ENCODE data around the gene PARD3B. TPM values are rescaled to one million over a fixed set of nuclear protein-coding genes. Genes with fewer than 3 reads are reported as not detected.
"Not testable (repeated sequence)": the region's sequence is repeated elsewhere in the genome, so short reads cannot be mapped to it uniquely, and the experiment has no call there.

The PARD3B gene
- total RNA-seq, 1 donor from 2014 or later, result 8.4 TPM

- no peak for DNase-seq (ENCODE audit: low read depth, low spot score)
These were observed 911.4 kb downstream of the PARD3B start for GRCh38 chr2:205456682-205457081.

DNA sequence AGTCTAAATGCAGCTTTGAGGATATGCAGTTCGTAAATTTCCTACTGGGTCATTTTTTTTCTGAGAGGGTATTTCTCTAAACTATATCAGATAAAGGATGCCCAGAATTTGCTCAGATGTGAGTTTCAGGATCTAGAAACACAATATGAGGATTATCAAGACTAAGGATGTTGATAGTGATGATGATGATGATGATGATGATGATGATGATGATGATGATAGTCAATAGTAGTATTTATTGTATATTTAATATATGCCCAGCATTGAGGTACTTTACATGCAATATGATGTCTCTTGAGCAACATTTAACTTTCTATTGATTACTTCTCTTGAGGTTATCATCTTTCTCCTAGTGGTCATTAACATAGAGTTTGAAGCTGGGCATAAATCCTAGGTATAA is 914.9 kb downstream of the PARD3B start:
- DNase-seq (ENCODE audit: low read depth, low spot score), result no peak

GRCh38 chr2:205461169-205461568 is 915.9 kb downstream of the PARD3B start:
- DNase-seq (ENCODE audit: low read depth, low spot score), result no peak

DNA sequence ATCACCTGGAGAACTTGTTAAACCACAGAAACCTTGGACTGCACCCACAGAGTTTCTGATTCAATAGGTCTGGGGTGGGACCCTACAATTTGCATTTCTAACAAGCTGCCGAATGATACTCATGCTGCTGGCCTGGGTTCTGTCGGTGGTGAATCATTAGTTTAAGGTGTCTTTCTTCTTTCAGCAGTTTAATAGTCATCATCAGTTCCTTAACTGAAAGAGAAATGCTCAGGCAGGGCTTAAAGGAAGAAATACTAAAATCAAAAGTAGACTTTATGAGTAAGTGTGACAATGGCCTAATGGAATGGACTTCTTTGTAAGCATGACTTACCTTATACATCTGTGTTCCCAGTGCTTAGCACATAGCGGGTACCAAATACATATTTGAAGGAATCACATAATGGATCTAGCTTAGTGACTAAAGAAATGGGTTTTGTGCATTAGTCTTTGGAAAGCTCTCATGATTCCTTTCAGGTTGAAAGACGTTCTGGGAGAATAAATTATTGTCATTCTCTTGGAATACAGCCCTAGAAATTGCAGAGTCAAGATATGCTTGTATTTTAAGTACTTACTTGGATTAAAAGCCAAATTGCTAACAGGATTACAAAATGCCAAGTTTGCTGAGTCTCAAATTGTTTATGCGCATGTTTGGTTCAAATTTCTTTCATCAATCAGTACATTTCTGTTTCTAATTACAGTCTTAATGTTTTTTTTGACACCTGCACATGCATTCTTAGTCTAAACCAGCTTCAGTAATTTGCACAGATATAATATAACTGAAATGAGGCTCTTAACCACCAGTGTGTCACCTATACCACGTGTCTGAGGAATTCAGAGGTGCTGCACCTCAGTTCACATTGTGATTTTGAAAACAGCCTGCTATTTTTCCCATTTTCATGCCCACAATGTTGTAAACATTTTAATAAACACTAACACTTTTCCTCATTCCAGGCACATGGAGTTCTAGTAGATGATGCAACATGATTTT is 916.7 kb downstream of the PARD3B start:
- no peak for DNase-seq (ENCODE audit: low read depth, low spot score)

DNA sequence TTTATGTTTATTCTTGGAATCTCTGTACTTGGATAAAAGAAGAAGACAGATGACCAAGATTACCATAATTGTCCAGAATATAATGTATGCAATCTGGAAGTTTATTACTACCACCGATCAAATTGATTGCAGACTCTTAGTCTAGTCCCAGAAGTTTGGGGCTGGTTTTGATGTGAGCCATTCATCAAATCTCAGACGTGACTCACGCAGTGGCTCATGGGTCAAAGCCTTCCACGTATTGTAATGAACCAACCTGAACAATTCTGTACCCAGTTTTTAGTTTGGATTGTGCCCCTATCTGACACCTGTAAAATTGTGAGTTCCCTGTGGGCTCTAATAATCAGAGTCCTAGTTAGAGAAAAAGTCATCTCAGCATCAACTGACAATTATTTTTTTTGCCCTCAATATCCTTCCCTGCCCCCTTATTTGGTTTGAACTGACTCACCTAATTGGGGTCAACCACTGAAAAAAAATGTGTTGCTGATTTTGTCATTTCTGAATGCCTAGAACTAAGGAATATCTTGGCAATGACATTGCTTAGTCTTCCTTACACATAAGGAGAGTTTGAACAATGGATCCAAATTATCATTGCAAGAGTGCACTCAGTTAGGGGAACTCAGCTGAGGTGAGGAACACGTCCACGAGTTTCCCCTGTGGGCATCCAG is 917.5 kb downstream of the PARD3B start:
- no peak for DNase-seq (ENCODE audit: low read depth, low spot score)

GRCh38 chr2:205463466-205464025 is 918.3 kb downstream of the PARD3B start:
- no peak for DNase-seq (ENCODE audit: low read depth, low spot score)

DNA sequence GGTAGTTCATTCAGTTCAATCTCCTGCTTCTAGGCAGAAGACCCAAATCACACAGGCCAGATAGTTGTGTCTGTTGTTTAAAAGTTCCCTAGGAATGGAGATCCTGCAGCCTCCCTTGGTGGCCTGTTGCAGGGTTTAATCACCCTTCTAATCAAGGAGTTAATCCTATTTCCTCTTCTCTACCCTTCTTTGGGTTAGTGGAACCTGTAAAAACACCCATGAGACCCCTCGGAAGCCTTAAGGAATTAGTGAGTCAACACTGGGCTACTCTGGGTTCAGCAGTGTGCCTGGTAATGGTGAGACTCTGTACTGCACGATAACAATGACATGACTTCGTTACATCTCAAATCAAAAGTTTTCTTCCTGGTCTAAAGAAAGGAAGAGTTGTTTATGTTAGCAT is 919.4 kb downstream of the PARD3B start:
- DNase-seq (ENCODE audit: low read depth, low spot score), result no peak

DNA sequence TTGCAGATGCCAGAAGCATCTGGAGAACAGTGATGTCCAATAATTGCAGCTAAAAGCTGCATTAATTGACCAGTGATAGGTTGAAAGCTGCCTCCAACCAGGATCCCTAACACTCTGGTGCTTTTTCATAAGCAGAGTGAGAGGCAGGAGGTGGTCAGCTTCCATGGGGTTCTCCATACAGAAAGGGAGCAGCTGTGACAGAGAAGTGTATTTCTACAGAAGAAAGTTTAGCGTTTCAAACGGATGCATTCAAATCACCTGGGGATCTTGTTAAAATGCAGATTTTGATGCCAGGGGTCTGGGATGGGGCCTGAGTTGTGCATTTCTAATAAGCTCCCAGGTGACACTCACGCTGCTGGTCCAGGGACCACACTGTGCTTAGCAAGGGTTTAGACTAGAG is 920.5 kb downstream of the PARD3B start:
- DNase-seq (ENCODE audit: low read depth, low spot score), result no peak

- DNase-seq (ENCODE audit: low read depth, low spot score), result no peak
These were observed 926.5 kb downstream of the PARD3B start for GRCh38 chr2:205471776-205472175.

GRCh38 chr2:205473791-205474190 is 928.5 kb downstream of the PARD3B start:
- DNase-seq (ENCODE audit: low read depth, low spot score), result no peak

GRCh38 chr2:205474741-205475415 is 929.6 kb downstream of the PARD3B start:
- no peak for DNase-seq (ENCODE audit: low read depth, low spot score)

GRCh38 chr2:205475416-205475768 is 930.1 kb downstream of the PARD3B start:
- no peak for DNase-seq (ENCODE audit: low read depth, low spot score)

GRCh38 chr2:205477016-205477705 is 931.9 kb downstream of the PARD3B start:
- no peak for DNase-seq (ENCODE audit: low read depth, low spot score)

GRCh38 chr2:205481861-205482260 is 936.6 kb downstream of the PARD3B start:
- DNase-seq (ENCODE audit: low read depth, low spot score), result no peak

DNA sequence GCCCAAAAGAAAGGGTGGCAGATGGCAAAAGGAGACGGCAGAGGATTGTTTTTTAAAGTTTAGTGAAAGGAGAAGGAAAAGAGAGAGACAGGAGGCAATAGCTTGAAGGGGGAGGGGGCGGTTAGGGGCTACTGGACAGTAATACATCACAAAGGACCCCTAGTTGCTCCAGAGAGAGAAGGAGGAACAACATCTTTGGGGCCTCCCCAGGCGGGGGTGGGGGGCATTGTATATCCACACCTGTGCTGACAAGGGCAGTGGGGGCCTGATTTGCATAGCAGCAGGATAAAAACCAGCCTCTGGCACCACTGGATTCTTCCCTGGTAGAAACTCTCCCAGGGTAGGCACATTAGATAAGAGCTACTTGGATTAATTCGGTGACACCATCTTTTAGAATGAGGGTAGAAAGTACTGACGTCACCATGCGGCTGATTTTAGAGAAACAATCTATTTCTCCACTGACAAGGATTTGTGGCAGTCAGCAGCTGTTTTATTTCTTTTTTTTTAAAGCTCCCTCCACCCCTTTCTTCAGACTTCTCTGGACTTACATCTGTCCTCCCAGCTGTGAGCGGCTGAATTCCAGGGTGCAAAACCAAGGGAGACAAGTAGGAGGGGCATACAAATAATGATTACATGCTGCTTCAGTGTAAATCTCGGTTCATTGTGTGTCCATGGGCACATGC is 937.3 kb downstream of the PARD3B start:
- no peak for DNase-seq (ENCODE audit: low read depth, low spot score)

DNA sequence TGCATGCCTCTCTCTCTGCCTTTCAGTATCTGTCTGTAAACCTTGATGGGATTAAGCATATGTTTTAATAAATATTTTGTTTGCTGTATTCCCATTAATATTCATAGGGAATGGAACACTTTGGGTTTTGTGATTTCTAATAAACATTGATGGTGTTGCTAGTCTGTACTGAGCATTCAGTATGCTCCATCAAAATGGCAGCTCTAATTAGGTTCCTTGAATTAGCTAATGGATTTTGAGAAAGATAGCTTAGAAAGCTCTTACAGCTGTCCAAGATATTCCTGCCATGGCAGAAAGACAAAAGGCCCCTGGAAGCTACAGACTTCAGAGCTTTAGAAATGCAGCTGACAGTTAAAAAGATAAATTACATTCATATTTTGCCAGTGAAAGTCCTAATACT is 937.8 kb downstream of the PARD3B start:
- no peak for DNase-seq (ENCODE audit: low read depth, low spot score)

DNA sequence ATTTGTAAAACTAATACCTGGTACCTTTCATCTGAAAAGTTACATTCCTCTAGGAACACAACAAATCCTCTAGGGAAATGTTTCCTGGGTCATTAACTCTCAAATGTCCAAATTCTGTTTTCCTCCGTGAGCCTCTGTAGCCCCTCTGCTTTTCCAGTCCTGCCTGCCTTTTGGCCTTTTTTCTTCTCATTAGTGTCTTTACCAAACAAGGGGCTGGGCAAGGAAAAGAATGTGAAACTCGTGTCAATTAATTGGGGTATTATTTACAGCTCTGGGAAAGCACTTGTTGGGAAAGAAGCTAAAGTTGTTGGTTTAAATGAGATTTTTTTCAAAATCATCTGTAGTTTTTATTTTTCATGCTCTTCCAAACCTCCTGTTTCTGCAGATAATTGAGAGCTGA is 938.9 kb downstream of the PARD3B start:
- DNase-seq (ENCODE audit: low read depth, low spot score), result no peak

DNA sequence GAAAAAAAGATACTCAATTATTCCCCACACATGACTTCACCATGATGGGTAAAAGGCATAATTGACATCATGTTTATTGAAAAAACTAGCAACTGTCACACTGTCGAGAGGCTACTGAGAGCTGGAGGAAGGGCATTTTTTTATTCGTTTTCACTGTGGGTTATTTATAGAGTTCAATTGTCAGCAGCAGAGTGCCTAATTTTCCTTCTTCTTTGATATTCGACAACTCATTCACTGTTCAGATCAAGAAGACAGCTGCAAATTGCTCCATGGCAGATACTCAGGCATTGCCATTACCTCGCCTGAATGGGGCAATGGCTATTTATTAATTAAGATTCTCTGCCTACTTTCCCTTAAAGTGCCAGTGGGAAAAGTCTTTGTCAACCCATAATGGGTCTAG is 939.5 kb downstream of the PARD3B start:
- DNase-seq (ENCODE audit: low read depth, low spot score), result no peak

- DNase-seq (ENCODE audit: low read depth, low spot score), result not testable (repeated sequence)
These were observed 948.3 kb downstream of the PARD3B start for GRCh38 chr2:205493528-205493927.

GRCh38 chr2:205494537-205495235 is 949.4 kb downstream of the PARD3B start:
- DNase-seq (ENCODE audit: low read depth, low spot score), result no peak
